ENCODE data around the gene KCNK10.

Gene KCNK10

GRCh38 chr14:88305528-88306322 lies 17.3 kb downstream of the KCNK10 start:
- Mint-ChIP-seq H3K4me1 (ENCODE audit: low read depth) (peaks cover 30% of the 10 kb centered on the region), H3K27me3 (no peaks in the 10 kb centered on the region), H3K9me3 (no peaks in the 10 kb centered on the region), H3K27ac (no peak overlapping the region), H3K4me3 (no peak overlapping the region), H3K36me3 (ENCODE audit: low read depth) (no peaks in the 10 kb centered on the region)
- intact Hi-C loops (cut with micrococcal nuclease) = no loop called here

- Mint-ChIP-seq H3K27me3 (no peaks in the 10 kb centered on the region), H3K4me3 (no peak overlapping the region), H3K9me3 (no peaks in the 10 kb centered on the region), H3K27ac (no peak overlapping the region), H3K36me3 (ENCODE audit: low read depth) (no peaks in the 10 kb centered on the region), H3K4me1 (ENCODE audit: low read depth) (peaks cover 52% of the 10 kb centered on the region)
- intact Hi-C loops (cut with micrococcal nuclease) = no loop called here
These were observed 20.0 kb downstream of the KCNK10 start for GRCh38 chr14:88303041-88303440.

DNA sequence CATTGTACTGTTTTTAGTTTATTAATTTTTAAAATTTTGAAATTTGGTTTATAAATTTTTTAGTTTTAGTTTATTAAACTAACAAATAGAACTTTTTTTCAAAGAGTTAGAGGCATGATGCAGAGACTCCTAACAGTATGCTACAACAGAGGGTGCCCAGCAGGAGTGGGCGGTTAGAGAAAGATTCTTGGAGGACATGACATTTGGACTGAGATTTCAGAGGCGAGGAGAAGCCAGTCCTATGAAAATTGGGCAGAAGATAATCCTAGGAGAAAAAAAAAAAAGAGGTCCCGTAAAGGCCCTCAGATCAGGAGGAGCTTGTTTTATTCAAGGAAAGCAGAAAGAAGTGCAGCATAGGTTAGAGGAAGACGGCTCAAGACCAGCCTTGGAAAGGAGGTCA lies 21.7 kb downstream of the KCNK10 start:
- peak overlapping the region; percentile 67 for H3K27ac Mint-ChIP-seq
- no peaks in the 10 kb centered on the region for H3K9me3 Mint-ChIP-seq
- H3K36me3 Mint-ChIP-seq (ENCODE audit: low read depth) = no peaks in the 10 kb centered on the region
- no peaks in the 10 kb centered on the region for H3K27me3 Mint-ChIP-seq
- intact Hi-C loops (cut with micrococcal nuclease) = no loop called here
- H3K4me1 Mint-ChIP-seq (ENCODE audit: low read depth) = peaks cover 61% of the 10 kb centered on the region
- H3K4me3 Mint-ChIP-seq = no peak overlapping the region

DNA sequence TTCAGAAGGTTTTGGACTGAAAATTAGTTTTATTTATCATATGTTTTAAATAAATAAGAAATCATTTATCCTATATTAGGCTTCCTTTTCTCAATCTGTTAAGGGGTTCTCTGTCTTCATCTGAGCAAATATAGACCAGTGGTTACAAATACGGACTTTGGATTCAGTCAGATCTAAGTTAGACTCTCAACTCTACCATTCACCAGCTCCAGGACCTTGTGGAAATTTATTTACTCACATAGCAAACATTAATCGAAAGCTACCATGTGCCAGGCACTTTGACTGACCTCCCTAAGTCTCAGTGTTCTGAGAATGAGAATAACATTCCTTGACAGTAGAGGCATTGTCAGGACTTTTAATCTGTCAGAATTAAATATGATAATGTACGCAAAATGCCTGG lies 22.3 kb downstream of the KCNK10 start:
- no peak overlapping the region for H3K27ac Mint-ChIP-seq
- intact Hi-C loops (cut with micrococcal nuclease) = no loop called here
- H3K36me3 Mint-ChIP-seq (ENCODE audit: low read depth) = no peaks in the 10 kb centered on the region
- H3K4me1 Mint-ChIP-seq (ENCODE audit: low read depth) = peaks cover 59% of the 10 kb centered on the region
- no peak overlapping the region for H3K4me3 Mint-ChIP-seq
- H3K9me3 Mint-ChIP-seq = no peaks in the 10 kb centered on the region
- no peaks in the 10 kb centered on the region for H3K27me3 Mint-ChIP-seq

DNA sequence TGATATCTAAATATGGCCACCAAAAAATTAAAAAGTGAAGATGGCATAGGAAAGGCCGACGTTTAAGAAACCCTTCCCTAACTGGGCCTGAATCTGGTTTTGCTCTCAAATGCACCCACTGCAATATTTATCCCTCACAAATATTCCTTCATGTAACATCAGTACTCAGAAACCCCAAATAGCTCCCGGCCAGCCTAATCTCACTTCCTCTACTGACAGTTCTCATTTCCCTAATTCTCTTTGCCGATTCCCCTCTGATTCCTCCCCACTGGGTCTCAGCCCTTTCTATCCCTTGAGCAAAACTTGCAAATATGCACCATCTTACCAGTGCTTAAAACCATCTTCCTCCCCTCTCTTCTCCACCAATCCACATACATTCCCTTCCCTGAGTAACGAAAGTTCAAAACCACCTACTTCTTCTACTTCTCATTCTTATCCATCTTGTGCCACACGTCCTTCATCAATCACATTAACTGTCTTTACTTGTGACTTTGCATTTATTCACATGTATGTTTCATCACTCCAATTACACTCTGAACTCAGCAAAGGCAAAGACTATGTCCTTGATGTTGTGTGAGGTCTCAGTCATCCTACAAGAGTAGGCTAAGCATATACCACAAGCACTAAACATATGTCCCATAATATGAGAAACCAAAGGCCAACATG lies 23.1 kb downstream of the KCNK10 start:
- Mint-ChIP-seq H3K36me3 (ENCODE audit: low read depth) (no peaks in the 10 kb centered on the region), H3K4me1 (ENCODE audit: low read depth) (peaks cover 51% of the 10 kb centered on the region), H3K27ac (peak overlapping the region; percentile 70), H3K9me3 (no peaks in the 10 kb centered on the region), H3K4me3 (no peak overlapping the region), H3K27me3 (no peaks in the 10 kb centered on the region)
- intact Hi-C loops (cut with micrococcal nuclease) = no loop called here

DNA sequence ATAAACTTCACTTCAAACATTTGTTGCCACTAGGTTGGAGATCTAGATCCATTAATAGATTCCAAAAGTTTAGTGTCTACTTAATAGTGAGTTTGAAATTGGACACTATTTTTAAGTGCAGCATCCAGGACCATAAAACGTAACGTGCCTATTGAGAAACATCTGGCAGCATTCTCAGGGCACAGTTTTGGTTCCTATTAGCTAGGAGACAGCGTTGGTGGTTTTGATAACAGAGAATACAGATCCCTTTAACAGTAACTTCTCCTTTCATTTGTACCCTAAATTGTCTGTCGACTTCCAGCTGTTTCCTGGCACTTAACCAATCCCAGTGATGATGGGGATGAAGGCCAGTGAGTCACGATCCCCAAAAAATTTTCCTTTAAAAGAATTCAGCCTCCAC lies 25.8 kb downstream of the KCNK10 start:
- no peaks in the 10 kb centered on the region for H3K27me3 Mint-ChIP-seq
- no peak overlapping the region for H3K27ac Mint-ChIP-seq
- intact Hi-C loops (cut with micrococcal nuclease) = no loop called here
- H3K4me3 Mint-ChIP-seq = no peak overlapping the region
- no peaks in the 10 kb centered on the region for H3K36me3 Mint-ChIP-seq (ENCODE audit: low read depth)
- peaks cover 48% of the 10 kb centered on the region for H3K4me1 Mint-ChIP-seq (ENCODE audit: low read depth)
- H3K9me3 Mint-ChIP-seq = no peaks in the 10 kb centered on the region

DNA sequence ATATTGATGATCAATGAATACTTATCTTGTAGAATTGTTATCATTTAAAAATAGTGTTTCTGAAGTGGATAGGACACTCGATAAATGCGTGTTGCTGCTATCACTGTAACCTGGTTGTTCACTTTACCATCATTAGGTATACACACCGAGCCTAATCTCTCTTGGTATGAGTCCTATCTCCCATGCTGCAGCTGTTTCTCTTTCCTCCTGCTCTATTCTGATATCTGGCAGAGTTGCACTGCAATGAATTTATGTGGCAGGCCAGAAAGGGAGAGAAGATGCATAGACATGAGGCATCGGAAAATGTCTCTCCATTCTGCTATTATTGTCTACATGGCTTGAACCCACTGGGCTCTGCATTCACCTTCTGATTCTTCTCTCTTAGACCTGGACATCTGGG lies 26.7 kb downstream of the KCNK10 start:
- H3K27me3 Mint-ChIP-seq = no peaks in the 10 kb centered on the region
- H3K27ac Mint-ChIP-seq = no peak overlapping the region
- no peaks in the 10 kb centered on the region for H3K9me3 Mint-ChIP-seq
- intact Hi-C loops (cut with micrococcal nuclease) = no loop called here
- peaks cover 38% of the 10 kb centered on the region for H3K4me1 Mint-ChIP-seq (ENCODE audit: low read depth)
- no peak overlapping the region for H3K4me3 Mint-ChIP-seq
- no peaks in the 10 kb centered on the region for H3K36me3 Mint-ChIP-seq (ENCODE audit: low read depth)

GRCh38 chr14:88289996-88290395 lies 33.1 kb downstream of the KCNK10 start:
- Mint-ChIP-seq H3K36me3 (ENCODE audit: low read depth) (no peaks in the 10 kb centered on the region), H3K27ac (no peak overlapping the region), H3K4me1 (ENCODE audit: low read depth) (peaks cover 5% of the 10 kb centered on the region), H3K4me3 (no peak overlapping the region), H3K27me3 (no peaks in the 10 kb centered on the region), H3K9me3 (peaks cover 9% of the 10 kb centered on the region)
- intact Hi-C loops (cut with micrococcal nuclease) = no loop called here

- no peak overlapping the region for H3K4me3 Mint-ChIP-seq
- intact Hi-C loops (cut with micrococcal nuclease) = no loop called here
- no peak overlapping the region for H3K27ac Mint-ChIP-seq
- peaks cover 5% of the 10 kb centered on the region for H3K4me1 Mint-ChIP-seq (ENCODE audit: low read depth)
- no peaks in the 10 kb centered on the region for H3K27me3 Mint-ChIP-seq
- no peaks in the 10 kb centered on the region for H3K36me3 Mint-ChIP-seq (ENCODE audit: low read depth)
- peaks cover 9% of the 10 kb centered on the region for H3K9me3 Mint-ChIP-seq
These were observed 33.8 kb downstream of the KCNK10 start for GRCh38 chr14:88289234-88289633.

GRCh38 chr14:88286309-88286708 lies 36.8 kb downstream of the KCNK10 start:
- Mint-ChIP-seq H3K4me1 (ENCODE audit: low read depth) (no peaks in the 10 kb centered on the region), H3K9me3 (peaks cover 9% of the 10 kb centered on the region), H3K4me3 (no peak overlapping the region), H3K27me3 (peaks cover 2% of the 10 kb centered on the region), H3K36me3 (ENCODE audit: low read depth) (no peaks in the 10 kb centered on the region), H3K27ac (no peak overlapping the region)
- intact Hi-C loops (cut with micrococcal nuclease) = no loop called here

DNA sequence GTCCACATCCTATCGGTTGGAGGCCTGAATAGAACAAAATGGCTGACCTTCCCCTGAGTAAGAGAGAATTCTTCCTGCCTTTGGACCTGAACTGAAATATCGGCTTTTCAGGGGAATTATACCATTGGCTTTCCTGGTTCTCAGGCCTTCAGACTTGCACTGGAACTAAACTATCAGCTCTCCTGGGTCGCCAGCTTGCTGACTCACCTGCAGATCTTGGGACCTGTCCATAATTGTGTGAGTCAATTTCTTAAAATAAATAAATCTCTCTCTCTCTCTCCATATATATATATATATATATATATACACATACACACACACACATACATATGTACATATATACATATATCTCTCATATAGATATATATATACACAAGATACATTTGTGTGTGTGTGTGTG lies 41.6 kb downstream of the KCNK10 start:
- H3K36me3 Mint-ChIP-seq (ENCODE audit: low read depth) = no peaks in the 10 kb centered on the region
- intact Hi-C loops (cut with micrococcal nuclease) = no loop called here
- peaks cover 11% of the 10 kb centered on the region for H3K4me1 Mint-ChIP-seq (ENCODE audit: low read depth)
- H3K4me3 Mint-ChIP-seq = no peak overlapping the region
- peaks cover 11% of the 10 kb centered on the region for H3K27me3 Mint-ChIP-seq
- peaks cover 9% of the 10 kb centered on the region for H3K9me3 Mint-ChIP-seq
- H3K27ac Mint-ChIP-seq = no peak overlapping the region

DNA sequence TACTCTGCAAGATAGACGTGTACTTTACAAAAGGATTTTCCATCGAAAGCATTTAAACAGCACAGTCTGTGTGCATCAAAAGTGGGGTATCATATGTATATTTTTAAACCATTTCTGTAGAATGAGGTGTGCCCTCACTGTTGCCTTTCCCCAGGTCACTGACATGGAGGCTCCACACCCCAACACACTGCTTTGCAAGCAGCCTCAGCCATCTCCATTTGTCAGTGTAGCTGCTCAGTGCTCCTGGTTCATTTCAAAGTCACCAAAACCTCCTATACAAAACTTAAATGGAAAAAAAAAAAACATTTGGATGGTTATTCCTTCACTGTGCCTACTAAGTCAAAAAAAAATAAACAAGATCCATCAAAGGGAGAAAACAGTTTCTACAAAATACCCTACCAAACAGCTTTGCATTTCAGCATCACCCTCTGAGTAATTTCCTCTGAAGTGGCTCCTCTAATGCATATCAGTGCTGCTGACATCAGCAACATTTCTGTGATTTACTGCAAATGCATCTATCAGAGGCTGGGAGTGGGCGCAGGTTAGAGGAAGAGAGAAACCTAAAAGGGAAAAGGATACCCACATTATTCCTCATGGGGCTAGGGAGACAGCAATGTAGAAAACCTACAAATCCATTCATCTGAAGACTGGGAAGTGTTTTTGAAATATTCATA lies 46.0 kb downstream of the KCNK10 start:
- no peak overlapping the region for H3K27ac Mint-ChIP-seq
- intact Hi-C loops (cut with micrococcal nuclease) = no loop called here
- H3K4me3 Mint-ChIP-seq = no peak overlapping the region
- H3K9me3 Mint-ChIP-seq = no peaks in the 10 kb centered on the region
- peaks cover 26% of the 10 kb centered on the region for H3K27me3 Mint-ChIP-seq
- no peaks in the 10 kb centered on the region for H3K36me3 Mint-ChIP-seq (ENCODE audit: low read depth)
- peaks cover 12% of the 10 kb centered on the region for H3K4me1 Mint-ChIP-seq (ENCODE audit: low read depth)

DNA sequence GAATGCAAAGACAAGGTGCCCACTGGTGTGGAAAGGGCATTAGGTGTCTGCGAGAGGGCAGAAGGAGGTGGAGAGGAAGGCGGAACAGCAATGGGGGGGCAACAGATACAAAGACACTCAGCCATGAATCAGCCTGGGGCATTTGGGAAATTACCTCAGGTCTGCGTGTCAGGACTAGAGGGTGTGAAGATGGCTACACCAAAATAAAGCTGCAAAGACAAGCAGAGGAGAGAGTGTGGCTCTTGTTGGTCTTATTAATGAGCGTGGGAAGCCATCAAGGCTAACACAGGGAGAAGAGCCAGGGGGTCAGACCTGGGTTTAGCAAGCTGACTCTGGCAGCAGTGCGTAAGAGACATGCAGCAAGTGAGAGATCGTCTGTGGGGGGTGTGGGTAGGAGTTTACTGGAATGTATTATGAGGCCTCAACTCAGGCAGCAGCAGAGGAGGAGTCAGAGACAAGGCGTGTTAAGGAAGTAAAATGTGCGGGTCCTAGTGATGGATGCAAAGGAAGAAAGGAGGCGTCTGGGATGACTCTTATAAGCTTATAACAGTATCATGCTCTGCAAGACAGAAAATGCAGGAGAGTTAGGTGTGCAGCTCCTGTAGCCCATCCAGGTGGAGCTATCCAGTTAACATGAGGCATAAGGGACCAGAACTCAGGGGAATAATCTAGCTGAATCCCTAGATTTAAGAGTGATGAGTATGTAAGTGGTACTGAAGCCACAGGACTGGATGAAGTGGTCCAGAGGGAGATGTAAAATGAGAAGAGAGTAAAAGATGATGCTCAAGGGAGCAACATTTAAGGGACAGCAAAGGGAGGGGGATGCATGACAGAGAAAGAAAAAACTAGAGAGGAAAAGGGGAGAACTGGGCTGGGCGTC lies 50.4 kb downstream of the KCNK10 start:
- H3K4me3 Mint-ChIP-seq = no peak overlapping the region
- no peaks in the 10 kb centered on the region for H3K36me3 Mint-ChIP-seq (ENCODE audit: low read depth)
- H3K27ac Mint-ChIP-seq = no peak overlapping the region
- intact Hi-C loops (cut with micrococcal nuclease) = no loop called here
- peaks cover 12% of the 10 kb centered on the region for H3K4me1 Mint-ChIP-seq (ENCODE audit: low read depth)
- H3K9me3 Mint-ChIP-seq = no peaks in the 10 kb centered on the region
- peaks cover 27% of the 10 kb centered on the region for H3K27me3 Mint-ChIP-seq

DNA sequence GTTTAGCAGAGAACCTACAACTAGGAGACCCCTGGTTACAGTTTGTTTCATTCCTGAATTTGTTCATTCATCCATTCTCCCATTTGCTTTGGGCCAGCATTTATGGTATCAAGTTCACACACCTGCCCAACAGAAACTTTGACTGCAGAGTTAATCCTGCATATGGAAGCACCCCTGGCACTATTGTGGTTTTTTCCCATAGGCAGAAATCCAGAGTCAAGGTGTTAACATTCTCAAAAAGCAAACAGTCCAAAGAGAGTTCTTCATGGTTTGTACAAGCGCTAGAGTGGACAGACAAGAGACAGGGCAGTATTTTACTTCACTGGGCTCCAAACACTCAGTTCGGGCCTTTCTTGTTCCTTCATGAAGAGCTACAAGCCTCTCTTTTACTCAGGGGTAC lies 51.9 kb downstream of the KCNK10 start:
- Mint-ChIP-seq H3K27me3 (peaks cover 21% of the 10 kb centered on the region), H3K27ac (no peak overlapping the region)

More for the DNA sequence above, 51.9 kb downstream of the KCNK10 start:
- no peak overlapping the region for H3K4me3 Mint-ChIP-seq
- intact Hi-C loops (cut with micrococcal nuclease) = no loop called here
- no peaks in the 10 kb centered on the region for H3K4me1 Mint-ChIP-seq (ENCODE audit: low read depth)
- no peaks in the 10 kb centered on the region for H3K36me3 Mint-ChIP-seq (ENCODE audit: low read depth)
- H3K9me3 Mint-ChIP-seq = no peaks in the 10 kb centered on the region

All from dendritic cell treated with granulocyte-macrophage colony-stimulating factor and Interleukin-4, amounts not matched to agents 40 ng/mL and 50 ng/mL, for 4 days (primary cell).